GM10847 (cell line): ENCODE results near the gene FAM162A.

ENCODE experiments used
- POLR2A ChIP-seq: IDR thresholded peaks from 2 replicates; pipeline ENCODE4 v1.6.1; 2011; ENCODE audit not compliant: insufficient read length; ENCODE audit errors: extremely low read depth

Gene FAM162A

DNA sequence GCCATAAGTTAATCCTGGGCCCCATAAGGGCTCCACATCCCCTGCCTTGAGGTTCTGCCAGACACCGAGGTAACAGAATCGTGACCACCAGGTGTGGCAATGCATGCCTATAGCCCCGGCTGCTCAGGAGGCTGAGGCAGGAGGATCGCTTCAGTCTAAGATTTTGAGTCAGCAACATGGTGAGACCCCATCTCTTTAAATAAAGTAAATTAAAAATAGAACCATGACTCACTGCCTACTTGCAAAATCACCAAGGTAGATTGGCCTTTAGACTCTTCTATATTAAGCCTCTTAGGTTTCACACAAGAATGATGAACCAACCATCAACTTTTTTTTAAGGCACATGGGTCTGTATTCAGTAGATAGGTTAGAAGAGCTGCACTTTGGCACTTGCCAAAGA, 22.2 kb downstream of the FAM162A start:
- no peak for TF ChIP-seq POLR2A

DNA sequence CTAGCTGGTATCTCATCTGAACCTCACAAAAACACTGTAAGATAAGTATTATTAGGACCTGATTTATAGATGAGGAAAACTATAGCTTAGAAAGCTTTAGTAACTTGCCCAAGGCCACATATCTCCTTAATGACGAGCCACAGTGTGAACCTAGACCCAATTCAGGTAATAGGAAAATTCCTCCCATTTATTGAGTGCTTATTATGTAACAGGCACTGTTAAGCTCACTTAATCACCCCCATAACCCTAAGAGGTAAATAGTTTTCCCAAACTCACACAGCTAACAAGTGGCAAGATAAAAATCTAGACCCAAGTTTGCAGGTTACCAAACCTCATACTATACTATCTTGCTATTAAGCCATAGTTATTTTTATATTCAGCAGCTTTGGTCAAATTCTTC, 24.0 kb downstream of the FAM162A start:
- TF ChIP-seq POLR2A: no peak

DNA sequence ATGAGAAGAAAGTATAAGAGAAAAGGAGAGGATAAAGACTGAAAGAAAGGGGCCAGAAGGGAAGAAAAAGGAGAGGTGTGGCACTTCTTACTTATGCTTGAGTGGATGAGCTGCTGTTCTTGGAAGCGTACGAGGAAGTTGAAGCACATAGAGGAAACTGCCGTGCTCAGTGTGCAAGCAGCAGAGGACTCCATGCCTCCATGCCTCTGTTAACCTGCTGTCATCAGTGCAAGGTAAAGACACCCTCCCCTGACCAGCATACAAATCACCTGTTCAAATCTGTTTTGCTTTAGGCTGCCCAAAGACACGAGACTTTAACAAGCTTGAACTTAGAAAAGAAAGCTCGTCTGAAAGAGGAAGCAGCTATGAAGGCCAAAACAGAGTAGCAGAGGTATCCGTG, 25.5 kb downstream of the FAM162A start:
- TF ChIP-seq POLR2A: no peak

DNA sequence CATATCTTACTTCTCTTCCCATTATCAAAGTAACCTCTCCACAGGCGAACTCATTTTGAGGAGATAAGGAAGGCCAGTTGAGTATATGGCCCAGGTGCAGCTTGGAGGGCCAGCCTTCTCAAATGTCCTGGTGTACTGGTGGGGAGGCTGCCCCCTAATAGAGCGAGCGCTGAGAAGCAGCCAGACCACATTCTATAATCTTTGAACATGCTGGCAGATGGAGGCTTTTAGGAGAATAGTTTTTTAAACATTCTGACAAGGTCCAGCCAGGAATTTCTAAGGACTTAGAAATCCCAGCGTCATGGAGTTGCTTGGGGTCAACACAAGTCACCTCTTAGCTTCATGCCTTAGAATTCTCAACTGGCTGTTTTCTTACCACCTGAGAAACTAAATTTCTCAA, 26.1 kb downstream of the FAM162A start:
- no peak for TF ChIP-seq POLR2A

DNA sequence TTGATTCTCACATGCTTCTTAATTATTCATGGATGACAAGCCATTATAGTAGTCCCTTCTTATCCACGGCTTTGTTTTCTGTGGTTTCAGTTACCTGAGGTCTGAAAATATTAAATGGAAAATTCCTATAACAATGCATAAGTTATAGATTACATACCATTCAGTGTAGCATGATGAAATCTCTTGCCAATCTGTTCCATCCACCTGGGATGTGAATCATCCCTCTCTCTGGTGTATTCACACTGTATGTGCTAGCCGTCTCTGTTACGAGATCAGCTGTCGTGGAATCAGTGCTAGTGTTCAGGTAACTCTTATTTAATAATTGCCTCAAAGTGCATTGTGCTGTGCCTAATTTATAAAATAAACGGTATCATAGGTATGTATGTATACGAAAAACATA, 26.7 kb downstream of the FAM162A start:
- TF ChIP-seq POLR2A: no peak

DNA sequence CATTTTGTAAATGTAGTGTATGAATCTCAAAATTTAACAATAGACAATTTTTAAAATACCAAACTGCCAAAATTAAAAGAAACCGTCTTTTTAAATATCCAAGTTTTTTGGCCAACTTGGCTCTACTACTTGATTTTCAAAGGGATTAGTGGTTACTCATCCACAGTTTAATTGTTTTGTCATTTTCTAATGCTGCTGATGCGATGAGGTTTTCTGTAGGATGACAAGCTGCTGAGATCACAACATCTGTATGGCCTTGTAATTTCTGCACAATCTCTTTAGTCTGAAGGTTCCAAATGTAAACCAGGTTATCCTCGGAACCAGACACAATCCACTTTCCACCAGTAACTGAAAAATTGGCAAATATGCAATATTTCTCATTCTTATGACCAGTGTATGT, 30.4 kb downstream of the FAM162A start:
- no peak for TF ChIP-seq POLR2A

DNA sequence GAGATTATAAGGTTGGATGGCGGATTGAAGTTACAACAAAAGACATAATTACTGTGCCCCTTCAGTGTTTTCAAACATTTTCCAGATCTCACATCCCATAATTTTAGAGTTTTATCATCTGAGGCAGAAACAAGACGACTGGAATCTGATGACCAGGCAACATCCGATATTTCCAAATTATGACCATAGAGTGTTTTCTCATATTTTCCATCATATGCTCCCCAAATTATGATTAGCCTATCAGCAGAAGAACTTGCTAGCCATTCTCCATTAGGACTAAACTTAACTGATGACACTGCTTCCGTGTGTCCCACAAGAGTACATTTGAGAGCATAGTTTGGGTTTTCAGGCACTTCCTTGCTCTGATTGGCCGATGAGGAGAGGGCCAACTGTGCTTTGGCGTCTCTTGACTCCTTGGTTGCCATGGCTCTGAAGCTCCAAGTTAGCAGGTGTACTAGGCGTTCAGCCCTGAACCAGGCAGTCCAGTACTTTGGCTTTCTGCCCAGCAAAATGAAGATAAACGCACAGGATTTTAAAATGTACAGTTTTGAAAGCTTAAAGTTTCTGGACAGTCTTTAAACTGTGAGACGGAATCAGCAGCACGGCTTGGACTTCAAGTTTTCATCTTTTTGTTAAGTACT, 31.2 kb downstream of the FAM162A start:
- no peak for TF ChIP-seq POLR2A

DNA sequence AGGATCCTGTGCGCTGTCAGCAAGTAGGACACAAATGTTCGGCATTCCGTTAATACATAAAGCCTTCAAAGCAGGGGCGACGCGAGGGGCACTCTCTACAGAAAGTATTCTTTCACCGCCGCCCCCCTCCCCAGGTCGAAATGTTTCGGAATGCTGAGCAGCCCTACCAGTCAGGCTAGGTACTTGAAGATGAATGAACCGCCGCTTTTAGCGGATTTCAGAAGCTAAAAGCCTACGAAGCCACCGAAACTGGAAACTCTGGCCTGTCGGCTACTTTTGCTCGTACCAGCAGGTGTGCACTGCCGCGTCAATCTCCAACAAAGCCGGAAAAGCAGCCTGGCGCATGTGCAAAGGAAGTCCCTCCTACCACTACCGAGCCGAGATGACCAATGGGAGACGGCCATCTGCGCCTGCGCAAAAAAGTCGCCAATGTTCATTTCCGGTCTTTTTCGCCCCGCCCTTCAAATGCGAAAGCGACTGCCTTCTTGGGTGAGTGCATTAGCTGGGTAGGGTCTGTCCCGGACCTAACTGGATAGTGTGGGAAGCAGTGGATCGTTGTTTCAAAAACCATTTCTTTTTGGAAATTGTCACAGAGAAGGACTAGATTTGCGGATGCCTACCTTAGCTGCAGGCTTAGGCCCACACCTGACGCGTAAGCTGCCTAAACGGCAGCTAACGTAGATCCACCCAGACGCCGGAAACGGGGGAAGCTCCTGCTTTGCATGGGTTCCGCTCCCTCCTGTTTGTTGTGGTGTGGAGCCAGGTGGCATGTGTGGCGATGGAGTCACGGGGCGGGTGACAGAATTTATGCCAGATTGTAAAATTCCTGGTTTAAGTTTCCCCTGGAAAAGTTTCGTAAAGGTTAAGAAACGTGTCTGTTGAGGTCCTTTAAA, 32.0 kb downstream of the FAM162A start, which contains the start of gene WDR5B:
Gene WDR5B (minus strand): TSS at position 301 of the 893 bp plus-strand sequence. CDS start 534 bp downstream, outside the sequence.
- TF ChIP-seq POLR2A: peak; percentile 71

DNA sequence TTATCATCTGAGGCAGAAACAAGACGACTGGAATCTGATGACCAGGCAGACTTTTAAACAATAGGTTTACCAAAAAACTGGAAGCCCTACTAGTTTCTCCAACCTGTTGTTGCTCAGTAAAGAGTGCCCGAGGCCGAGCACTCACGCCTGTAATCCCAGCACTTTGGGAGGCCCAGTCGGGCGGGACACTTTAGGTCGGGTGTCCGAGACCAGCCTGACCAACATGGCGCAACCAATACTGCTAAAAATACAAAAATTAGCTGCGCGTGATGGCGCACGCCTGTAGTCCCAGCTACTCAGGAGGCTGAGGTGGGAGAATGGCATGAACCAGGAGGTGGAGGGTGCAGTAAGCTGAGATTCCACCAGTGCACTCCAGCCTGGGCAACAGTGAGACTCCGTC, 33.0 kb downstream of the FAM162A start:
- TF ChIP-seq POLR2A: no peak

DNA sequence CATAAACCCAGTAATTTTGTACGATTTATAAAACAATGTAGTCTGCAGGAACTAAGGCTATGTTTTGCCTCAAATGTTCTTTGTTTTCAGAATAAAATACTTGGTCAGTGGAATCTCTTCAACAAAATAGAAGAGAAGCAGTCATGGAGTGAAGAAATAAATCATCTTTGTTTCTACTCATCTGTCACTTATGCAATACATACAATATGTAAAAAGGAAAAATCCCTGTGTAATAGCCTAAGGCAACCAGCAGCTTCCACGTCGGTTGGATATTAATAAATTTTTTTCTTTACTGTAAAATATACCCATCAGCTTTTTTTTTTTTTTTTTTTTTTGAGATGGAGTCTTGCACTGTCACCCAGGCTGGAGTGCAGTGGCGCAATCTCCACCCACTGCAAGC, 37.1 kb downstream of the FAM162A start:
- no peak for TF ChIP-seq POLR2A

DNA sequence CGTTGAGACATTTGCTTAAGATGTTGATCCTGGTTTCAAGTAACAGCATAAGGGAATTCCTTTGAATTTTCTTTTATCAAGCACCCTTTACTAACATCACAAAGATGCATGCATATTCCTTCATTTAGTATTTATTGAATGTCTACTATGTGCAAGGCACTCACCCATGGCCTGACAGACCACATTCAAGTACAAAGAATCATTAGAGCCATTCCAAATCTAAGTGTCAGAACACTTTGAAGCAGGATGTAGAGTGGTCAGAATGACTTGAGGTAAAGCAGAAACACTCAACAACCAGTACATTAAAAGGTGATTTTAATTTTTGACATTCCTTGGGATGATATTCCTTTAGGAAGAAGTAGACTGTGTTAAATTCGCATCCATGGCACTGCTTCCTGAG, 37.9 kb downstream of the FAM162A start:
- no peak for TF ChIP-seq POLR2A

DNA sequence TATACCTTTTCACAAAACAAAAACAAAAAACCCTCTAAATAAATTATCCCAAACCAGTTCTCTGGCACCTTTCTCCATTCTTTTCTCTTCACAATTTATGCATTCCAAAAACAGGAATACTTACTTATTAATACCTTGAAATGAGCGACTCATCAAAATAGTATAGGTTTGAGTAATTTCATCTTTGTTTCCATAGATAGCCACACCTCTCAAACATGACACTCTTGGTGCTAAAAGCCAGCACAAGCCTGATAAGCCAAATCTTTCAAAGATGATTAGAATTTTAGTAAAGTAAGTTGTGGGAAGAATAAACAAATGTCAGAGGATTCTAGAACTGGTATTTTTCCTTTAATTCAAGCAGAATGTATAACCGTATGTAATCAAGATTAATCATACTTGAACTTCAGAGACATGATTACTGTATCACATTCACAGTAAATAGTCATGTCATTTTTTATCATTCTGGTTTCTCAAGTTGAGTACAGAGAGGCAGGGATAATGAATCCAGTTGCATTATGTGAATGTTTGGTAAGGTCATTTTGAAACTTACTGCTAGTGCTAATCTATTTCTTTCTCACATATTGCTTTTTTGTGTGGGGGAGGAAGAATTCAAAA, 44.0 kb downstream of the FAM162A start:
- no peak for TF ChIP-seq POLR2A

DNA sequence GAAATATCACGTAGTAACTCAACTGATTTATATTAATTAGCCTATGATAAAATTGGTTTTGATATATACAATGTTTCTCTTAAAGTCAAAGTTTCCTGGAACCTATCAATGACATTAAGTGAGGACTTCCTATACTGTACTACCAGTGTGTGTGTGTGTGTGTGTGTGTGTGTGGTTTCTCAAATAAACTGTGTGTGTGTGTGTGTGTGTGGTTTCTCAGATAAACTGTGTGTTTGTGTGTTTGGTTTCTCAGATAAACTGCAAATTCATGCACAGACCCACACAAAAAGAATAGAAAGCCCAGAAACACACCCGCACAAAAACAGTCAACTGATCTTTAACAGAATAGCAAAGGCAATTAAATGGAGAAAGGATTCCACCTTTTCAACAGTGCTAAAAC, 46.4 kb downstream of the FAM162A start:
- no peak for TF ChIP-seq POLR2A

DNA sequence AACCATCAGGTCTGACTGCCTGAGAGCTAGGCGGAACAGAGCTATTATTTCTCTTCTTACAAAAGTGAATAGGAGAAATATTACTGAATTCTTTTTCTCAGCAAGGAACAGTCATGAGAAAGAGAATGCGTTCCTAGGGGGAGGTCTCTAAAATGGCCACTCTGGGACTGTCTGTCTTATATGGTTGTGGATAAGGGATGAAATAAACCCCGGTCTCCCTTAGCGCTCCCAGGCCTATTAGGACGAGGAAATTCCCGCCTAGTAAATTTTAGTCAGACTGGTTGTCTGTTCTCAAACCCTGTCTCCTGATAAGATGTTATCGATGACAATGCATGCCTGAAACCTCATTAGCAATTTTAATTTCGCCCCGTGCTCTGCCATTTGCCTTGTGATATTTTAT, 52.0 kb downstream of the FAM162A start:
- TF ChIP-seq POLR2A: no peak

DNA sequence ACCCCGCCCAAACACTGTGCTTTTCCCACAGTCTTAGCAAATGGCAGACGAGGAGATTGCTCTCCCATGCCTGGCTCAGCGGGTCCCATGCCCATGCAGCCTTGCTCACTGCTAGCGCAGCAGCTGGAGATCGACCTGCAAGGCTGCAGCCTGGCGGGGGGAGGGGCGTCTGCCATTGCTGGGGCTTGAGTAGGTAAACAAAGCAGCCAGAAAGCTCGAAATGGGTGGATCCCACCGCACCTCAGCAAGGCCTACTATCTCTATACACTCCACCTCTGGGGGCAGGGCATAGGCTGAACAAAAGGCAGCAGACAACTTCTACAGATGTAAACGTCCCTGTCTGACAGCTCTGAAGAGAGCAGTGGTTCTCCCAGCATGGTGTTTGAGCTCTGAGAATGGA, 59.1 kb downstream of the FAM162A start:
- no peak for TF ChIP-seq POLR2A

DNA sequence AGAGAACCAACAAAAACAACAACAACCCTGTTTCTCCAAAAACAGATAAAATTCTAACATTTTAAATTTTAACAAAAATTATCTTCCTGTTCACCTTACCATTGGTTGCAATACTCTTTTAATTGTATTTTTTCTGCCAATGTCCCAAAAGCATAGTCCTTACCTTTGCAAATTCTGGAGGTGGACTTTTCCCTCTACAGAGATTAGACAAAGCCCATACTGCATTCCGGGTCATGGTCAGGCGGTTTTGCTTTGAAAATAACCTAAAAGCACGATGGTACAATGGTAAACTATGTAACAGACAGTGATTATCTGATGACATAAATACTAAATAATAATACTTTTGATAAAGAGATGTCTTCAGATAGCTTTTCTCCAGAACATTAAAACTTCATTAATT, 67.4 kb downstream of the FAM162A start:
- no peak for TF ChIP-seq POLR2A
